ENCODE measurements around the gene SLC4A1AP.
"Not testable (repeated sequence)": the region's sequence is repeated elsewhere in the genome, so short reads cannot be mapped to it uniquely, and the experiment has no call there.

Gene SLC4A1AP

DNA sequence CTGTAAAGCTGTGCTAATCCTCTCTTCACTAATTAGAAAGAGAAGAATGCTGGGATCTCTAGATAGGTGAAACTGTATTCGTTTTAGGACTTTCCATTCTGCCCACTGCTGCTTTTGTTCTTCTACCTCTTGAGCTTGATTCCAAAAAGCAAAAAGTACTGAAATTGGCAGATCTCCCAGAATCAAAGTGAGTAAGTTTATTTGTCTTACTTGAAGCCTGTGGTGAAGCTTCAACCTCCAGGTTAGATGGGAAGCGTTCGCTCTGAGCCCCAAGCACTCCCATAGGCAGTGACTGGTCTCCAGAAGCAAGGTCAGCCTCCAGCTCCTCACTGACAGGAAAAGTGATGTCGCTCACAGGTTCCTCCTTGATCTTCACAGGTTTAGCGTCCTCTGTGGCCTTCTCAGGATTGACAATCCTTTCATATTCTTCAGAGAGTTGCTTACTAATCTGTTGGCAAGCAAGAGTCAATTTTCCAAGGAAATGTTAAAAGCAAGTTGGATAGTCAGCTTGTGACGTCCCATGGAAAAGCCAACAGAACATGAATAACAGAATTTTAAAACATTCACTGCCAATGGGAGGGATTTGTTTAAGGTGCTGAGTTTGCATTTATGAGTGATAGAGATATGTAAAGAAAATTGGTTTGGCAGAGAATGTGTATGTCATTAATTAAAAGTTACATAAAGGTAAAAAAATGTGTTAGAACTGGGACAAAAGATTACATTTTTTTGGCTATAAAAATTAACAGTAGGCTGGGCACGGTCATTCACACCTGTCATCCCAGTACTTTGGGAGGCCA is 8.3 kb upstream of the SLC4A1AP start:
- TF ChIP-seq POLR2A (IDR thresholded peaks at IDR 0.05; ENCODE audit: low read depth, low read length) (no peak), TAF1 (IDR thresholded peaks at IDR 0.05; ENCODE audit: borderline replicate concordance, low read depth, low read length) (no peak), POLR2AphosphoS5 (IDR thresholded peaks at IDR 0.05; ENCODE audit: low read depth, low read length) (no peak)
- DNase-seq (ENCODE audit: insufficient read length) (no peak), FAIRE-seq (no peak)

DNA sequence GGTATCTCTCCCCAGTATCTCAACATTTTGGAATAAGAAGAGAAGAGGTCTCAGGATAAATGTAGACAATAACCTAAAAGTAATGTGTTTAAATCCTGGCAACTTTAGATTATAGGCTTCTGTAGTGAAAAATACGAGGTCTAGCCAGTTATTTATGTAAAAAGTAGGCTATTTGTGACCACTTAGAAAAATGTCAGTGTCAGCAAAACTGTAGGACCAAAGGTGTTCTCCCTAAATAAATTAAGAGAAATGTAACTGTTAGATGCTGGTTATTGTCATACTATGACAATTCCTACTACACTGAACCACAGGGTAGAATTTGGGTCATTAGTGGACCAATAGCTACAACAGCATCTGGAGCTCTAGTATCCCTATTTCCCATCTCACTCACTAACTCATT is 2.3 kb upstream of the SLC4A1AP start:
- FAIRE-seq (no peak), DNase-seq (ENCODE audit: insufficient read length) (no peak)
- TF ChIP-seq POLR2AphosphoS5 (IDR thresholded peaks at IDR 0.05; ENCODE audit: low read depth, low read length) (no peak), TAF1 (IDR thresholded peaks at IDR 0.05; ENCODE audit: borderline replicate concordance, low read depth, low read length) (no peak), POLR2A (IDR thresholded peaks at IDR 0.05; ENCODE audit: low read depth, low read length) (no peak)

DNA sequence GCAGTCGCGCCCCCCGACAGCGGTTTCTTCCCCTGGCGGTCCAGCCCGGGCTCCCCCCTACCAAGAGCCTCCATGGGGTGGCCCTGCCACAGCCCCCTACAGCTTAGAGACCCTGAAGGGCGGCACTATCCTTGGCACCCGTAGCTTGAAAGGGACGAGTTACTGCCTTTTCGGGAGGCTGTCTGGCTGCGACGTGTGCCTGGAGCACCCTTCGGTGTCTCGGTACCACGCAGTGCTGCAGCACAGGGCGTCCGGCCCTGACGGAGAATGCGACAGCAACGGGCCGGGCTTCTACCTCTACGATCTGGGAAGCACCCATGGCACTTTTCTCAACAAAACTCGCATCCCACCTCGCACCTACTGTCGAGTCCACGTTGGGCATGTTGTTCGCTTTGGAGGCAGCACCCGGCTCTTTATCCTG is 475 bp downstream of the SLC4A1AP start:
- DNase-seq (ENCODE audit: insufficient read length) (no peak), FAIRE-seq (no peak)
- no peak for TF ChIP-seq POLR2AphosphoS5 (IDR thresholded peaks at IDR 0.05; ENCODE audit: low read depth, low read length)
- TF ChIP-seq TAF1 (IDR thresholded peaks at IDR 0.05; ENCODE audit: borderline replicate concordance, low read depth, low read length) = no peak
- no peak for TF ChIP-seq POLR2A (IDR thresholded peaks at IDR 0.05; ENCODE audit: low read depth, low read length)

DNA sequence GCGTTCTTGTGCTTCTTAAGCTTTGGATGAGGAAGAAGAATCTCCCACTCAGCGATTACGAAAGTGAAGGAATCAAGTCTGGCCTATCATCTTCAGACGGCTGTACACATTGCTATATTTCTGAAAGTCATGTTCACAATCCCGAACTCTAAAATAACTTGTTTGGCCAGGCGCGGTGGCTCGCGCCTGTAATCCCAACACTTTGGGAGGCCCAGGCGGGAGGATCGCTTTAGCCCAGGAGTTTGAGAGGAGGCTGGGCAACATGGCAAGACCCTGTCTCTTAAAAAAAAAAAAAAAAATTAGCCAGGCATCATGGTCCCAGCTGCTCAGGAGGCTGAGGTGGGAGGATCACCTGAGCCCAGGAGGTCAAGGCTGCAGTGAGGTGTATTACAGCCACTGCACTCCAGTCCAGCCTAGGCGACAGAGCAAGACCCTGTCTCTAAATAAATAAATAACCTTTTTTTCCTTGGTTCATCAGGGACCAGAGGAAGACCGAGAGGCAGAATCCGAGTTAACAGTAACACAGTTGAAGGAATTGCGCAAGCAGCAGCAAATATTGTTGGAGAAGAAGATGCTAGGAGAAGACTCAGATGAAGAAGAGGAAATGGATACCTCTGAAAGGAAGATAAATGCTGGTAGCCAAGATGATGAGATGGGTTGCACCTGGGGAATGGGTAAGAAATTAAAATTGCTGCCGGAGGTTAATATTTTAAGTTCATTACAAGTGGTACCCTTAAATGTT is 1.1 kb downstream of the SLC4A1AP start:
- no peak for FAIRE-seq
- DNase-seq (ENCODE audit: insufficient read length) = no peak
- TF ChIP-seq POLR2A (IDR thresholded peaks at IDR 0.05; ENCODE audit: low read depth, low read length) (no peak), POLR2AphosphoS5 (IDR thresholded peaks at IDR 0.05; ENCODE audit: low read depth, low read length) (no peak)

DNA sequence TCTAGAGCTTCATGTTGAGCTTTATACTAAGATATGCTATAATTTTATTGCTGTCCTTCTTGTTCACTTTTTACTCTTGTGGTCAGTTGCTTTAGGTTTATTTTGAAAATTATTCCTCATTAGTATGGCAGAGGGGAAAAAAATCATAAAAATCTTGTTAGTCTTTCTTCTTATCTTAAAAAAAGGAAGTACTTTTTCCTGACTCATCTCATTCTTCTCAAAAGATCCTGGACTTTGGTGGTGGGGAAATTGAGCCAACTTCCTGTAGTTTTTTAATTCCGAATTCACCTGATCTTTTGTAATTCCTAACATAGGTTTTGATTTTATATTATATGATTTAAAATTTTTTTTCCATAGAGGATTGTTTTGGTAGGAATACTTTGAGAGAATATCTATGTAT is 3.8 kb downstream of the SLC4A1AP start:
- FAIRE-seq = no peak
- TF ChIP-seq POLR2AphosphoS5 (IDR thresholded peaks at IDR 0.05; ENCODE audit: low read depth, low read length) = no peak
- no peak for TF ChIP-seq POLR2A (IDR thresholded peaks at IDR 0.05; ENCODE audit: low read depth, low read length)
- no peak for TF ChIP-seq TAF1 (IDR thresholded peaks at IDR 0.05; ENCODE audit: borderline replicate concordance, low read depth, low read length)
- DNase-seq (ENCODE audit: insufficient read length) = no peak

DNA sequence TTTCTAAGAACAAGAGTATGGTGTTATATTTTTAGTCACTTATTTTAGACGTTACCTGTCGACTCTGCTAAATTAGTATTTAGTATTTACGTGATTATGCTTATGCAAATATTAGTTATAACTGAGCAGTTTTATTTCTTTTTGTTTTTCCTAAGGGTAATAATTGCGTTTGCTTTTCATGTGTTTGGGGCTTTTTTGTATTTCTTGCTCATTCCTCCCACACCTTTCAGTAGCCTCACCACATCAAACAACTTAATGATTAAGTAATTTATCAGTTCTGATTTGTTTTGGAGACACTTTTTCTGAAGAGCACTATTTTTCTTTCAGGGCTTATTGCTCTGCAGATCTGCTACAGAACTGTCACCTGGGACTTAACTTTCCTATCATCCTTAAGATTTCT is 7.5 kb downstream of the SLC4A1AP start:
- TF ChIP-seq TAF1 (IDR thresholded peaks at IDR 0.05; ENCODE audit: borderline replicate concordance, low read depth, low read length) (no peak), POLR2AphosphoS5 (IDR thresholded peaks at IDR 0.05; ENCODE audit: low read depth, low read length) (no peak), POLR2A (IDR thresholded peaks at IDR 0.05; ENCODE audit: low read depth, low read length) (no peak)
- DNase-seq (ENCODE audit: insufficient read length) = no peak
- no peak for FAIRE-seq

DNA sequence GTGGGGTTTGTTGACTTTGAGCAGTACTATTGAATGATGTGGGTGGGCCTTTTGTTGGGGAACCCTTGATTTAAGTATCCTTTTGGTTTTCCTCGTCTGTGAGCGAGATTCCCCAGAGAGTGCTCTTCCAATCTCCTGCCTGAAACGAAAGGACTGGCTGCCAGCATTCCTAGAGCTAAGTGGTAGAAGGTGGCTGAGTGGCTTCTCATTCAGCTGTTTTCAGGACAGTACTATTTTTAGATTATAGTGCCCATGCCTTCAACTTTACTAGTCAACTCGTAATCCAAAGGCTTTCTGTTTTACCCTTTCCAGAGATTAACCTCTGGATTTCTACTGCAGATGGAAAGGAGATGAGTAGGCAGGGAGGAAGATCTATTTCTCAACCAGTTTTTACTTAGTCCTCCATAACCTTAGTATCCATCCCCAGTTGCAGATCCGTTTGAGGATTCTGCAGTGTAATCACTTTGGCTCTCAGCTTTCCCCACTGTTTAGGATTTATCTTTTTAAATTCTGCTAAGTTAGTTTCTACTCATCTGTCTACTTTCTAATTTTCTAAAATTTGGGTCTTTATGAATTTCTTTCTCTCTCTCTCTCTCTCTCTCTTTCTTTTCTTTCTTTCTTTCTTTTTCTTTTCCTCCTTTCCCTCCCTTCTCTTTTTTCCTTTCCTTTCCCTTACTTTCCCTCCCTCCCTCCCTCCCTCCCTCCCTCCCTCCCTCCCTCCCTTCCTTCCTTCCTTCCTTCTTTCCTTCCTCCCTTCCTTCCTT is 9.2 kb downstream of the SLC4A1AP start:
- FAIRE-seq = no peak
- TF ChIP-seq POLR2AphosphoS5 (IDR thresholded peaks at IDR 0.05; ENCODE audit: low read depth, low read length) = no peak
- no peak for TF ChIP-seq TAF1 (IDR thresholded peaks at IDR 0.05; ENCODE audit: borderline replicate concordance, low read depth, low read length)
- TF ChIP-seq POLR2A (IDR thresholded peaks at IDR 0.05; ENCODE audit: low read depth, low read length) = no peak
- DNase-seq (ENCODE audit: insufficient read length) = no peak

DNA sequence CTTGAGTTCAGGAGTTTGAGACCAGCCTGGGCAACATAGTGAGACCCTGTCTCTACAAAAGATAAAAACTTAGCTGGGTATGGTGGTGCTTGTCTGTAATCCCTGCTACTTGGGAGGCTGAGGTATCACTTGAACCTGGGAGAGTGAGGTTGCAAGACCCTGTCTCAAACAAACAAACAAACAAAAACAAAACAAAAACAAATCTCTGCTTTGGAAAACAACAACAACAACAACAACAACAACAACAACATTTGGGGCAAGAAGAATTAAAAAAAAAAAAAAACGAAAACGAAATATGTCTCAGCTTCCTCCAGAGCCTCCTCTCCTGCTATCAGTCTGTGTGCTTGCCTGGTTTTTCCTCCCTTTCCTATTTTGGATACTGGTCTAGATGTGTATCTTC is 16.9 kb downstream of the SLC4A1AP start:
- no peak for DNase-seq (ENCODE audit: insufficient read length)
- no peak for TF ChIP-seq POLR2AphosphoS5 (IDR thresholded peaks at IDR 0.05; ENCODE audit: low read depth, low read length)
- no peak for TF ChIP-seq POLR2A (IDR thresholded peaks at IDR 0.05; ENCODE audit: low read depth, low read length)
- no peak for TF ChIP-seq TAF1 (IDR thresholded peaks at IDR 0.05; ENCODE audit: borderline replicate concordance, low read depth, low read length)
- no peak for FAIRE-seq

DNA sequence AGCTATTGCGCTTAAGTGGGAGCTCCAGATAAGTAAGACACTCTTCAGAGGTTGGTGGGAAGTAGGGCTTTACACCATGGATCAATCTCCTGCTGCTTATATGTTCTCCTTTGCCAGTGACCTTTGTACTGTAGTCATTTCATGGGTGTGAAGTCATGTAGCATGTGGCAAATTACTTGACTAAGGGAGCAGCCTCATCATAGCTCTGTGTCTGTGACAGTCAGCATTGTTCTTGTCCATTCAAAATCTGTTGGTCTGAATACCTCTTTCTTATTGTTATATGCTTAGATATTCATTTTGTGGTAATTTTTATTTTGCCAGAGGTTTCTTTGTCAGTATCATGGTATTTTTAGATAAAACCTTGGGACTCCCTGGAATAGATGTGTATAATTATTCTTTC is 18.2 kb downstream of the SLC4A1AP start:
- DNase-seq (ENCODE audit: insufficient read length) (no peak), FAIRE-seq (no peak)
- no peak for TF ChIP-seq POLR2AphosphoS5 (IDR thresholded peaks at IDR 0.05; ENCODE audit: low read depth, low read length)
- TF ChIP-seq TAF1 (IDR thresholded peaks at IDR 0.05; ENCODE audit: borderline replicate concordance, low read depth, low read length) = no peak
- TF ChIP-seq POLR2A (IDR thresholded peaks at IDR 0.05; ENCODE audit: low read depth, low read length) = no peak

DNA sequence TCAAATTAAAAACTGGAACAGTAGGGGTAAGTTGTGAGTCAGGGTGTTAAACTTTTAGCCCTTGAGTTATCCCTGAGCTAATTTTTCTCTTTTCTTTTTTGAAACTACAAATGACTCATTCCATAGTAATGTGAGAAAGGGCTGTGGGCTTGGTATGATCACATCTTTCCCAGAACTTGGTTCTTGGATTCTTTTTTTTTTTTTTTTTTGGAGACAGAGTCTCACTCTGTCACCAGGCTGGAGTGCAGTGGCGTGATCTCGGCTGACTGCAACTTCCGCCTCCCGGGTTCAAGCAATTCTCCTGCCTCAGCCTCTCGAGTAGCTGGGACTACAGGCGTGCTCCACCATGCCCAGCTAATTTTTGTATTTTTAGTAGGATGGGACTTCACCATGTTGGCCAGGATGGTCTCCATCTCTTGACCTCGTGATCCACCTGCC is 18.7 kb downstream of the SLC4A1AP start:
- not testable (repeated sequence) for DNase-seq (ENCODE audit: insufficient read length); FAIRE-seq

DNA sequence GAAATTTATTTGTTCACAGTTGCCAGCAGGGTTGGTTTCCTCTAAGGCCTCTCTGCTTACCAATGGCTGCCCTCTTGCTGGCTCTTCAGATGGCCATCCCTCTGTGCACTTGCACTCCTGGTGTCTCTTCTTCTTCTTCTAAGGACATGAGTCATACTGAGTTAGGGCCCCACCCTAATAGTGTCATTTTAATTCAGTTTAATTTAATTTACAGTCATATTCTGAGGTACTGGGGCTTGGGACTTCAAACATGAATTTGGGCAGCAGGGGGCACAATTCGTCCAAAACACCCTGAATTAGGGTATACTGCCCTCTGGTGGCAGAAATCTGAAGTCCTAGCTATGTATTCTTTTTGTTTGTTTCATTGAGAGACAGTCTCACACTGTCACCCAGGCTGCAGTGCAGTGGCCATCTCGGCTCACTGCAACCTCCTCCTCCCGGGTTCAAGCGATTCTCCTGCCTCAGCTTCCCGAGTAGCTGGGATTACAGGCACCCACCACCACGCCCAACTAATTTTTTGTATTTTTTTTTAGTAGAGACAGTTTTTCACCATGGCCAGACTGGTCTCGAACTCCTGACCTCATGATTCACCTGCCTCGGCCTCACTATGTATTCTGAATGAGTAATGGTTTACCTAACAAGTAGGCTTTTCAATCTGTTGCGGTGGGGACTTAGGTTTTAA is 19.8 kb downstream of the SLC4A1AP start:
- peak; percentile 15 for DNase-seq (ENCODE audit: insufficient read length)
- no peak for TF ChIP-seq TAF1 (IDR thresholded peaks at IDR 0.05; ENCODE audit: borderline replicate concordance, low read depth, low read length)
- no peak for TF ChIP-seq POLR2A (IDR thresholded peaks at IDR 0.05; ENCODE audit: low read depth, low read length)
- TF ChIP-seq POLR2AphosphoS5 (IDR thresholded peaks at IDR 0.05; ENCODE audit: low read depth, low read length) = no peak
- FAIRE-seq = no peak

DNA sequence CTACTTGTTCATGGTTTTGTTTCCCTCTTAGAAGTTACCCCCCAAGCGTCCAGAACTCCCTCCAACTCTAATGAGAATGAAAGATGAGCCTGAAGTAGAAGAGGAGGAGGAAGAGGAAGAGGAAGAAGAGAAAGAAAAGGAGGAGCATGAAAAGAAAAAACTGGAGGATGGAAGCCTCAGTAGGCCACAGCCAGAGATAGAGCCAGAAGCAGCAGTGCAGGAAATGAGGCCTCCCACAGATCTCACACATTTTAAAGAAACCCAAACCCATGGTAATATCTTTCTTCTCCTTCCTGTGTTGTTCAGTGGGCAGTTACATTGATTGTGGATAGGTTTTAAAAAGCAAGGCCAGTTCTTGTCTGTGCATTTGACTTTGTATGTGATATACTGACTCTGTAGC is 21.3 kb downstream of the SLC4A1AP start:
- not testable (repeated sequence) for DNase-seq (ENCODE audit: insufficient read length); FAIRE-seq

Measured in GM12892 (cell line).